Breast epithelium (tissue), 4 donors: ENCODE data around the gene CADPS2. TPM values are rescaled to one million over a fixed set of nuclear protein-coding genes. Genes with fewer than 3 reads are reported as not detected.

Experiments used
- DNase-seq, 2 donors: peaks; one replicate each; pipeline ENCODE4 v3.0.0-alpha.2; 2019; ENCODE audit warnings: low spot score in 2 of 2
- H3K27ac ChIP-seq, 2 donors: fragments of 200-600 bp; sonication (generic) in 1 of 2; one replicate each; pipeline ENCODE4 v1.5.1; 2016 to 2019; ENCODE audit warnings: mild to moderate bottlenecking in 1 of 2
- H3K27me3 ChIP-seq, 2 donors: fragments of 200-600 bp; sonication (generic) in 1 of 2; one replicate each; pipeline versions ENCODE4 v1.5.1 to v1.6.0; 2017 to 2019; ENCODE audit warnings: control low read depth in 1 of 2, mild to moderate bottlenecking in 1 of 2
- H3K36me3 ChIP-seq: fragments of 200-600 bp; one replicate; pipeline ENCODE4 v1.5.1; 2019
- H3K4me1 ChIP-seq, 2 donors: fragments of 200-600 bp; sonication (generic); one replicate each; pipeline ENCODE4 v1.5.1; 2016 to 2019; ENCODE audit warnings: control low read depth in 1 of 2
- H3K4me3 ChIP-seq, 3 donors: fragments of 200-600 bp; sonication (generic); 1 replicate in 2 of 3; 2 replicates in 1 of 3; pipeline ENCODE4 v1.5.1; 2016 to 2019; ENCODE audit warnings: mild to moderate bottlenecking in 3 of 3, moderate library complexity in 2 of 3
- H3K9me3 ChIP-seq, 2 donors: fragments of 200-600 bp; sonication (generic) in 1 of 2; one replicate each; pipeline ENCODE4 v1.5.1; 2016 to 2019; ENCODE audit warnings: control low read depth in 1 of 2
- POLR2A ChIP-seq: fragments of 450-650 bp; IDR thresholded peaks from one replicate; pipeline ENCODE4 v1.6.1; 2016; ENCODE audit warnings: antibody characterized with exemption, mild to moderate bottlenecking, moderate library complexity
- POLR2AphosphoS5 ChIP-seq, 3 donors: sonication (generic); formaldehyde crosslinking; IDR thresholded peaks; one replicate each; pipeline ENCODE4 v1.6.1; 2017; ENCODE audit warnings: antibody characterized with exemption in 3 of 3
- intact Hi-C: fragments of 100-400 bp; cut with DNase I; formaldehyde crosslinking; loops from one replicate; pipeline ENCODE4 v1.15.1; 2023; ENCODE audit warnings: low total_unique reads
- total RNA-seq, 3 donors: library from RNA; depleted of rRNA; stranded (reverse); fragments of >200 nt; gene quantifications; one replicate each; pipeline ENCODE4 v1.1.0, GENCODE V29; 2016
- TF ChIP-seq, protein P1 (sequence below), 3 donors: fragments of 450-650 bp; IDR thresholded peaks; one replicate each; pipeline ENCODE4 v1.5.1; 2016 to 2017; ENCODE audit warnings: antibody characterized with exemption in 3 of 3, mild to moderate bottlenecking in 3 of 3, moderate library complexity in 3 of 3

Gene CADPS2
- total RNA-seq, 3 donors from 2014 or later, result 12.3 to 67.5 (median 66.5) TPM

- no peaks in the 10 kb centered on the region for H3K36me3 ChIP-seq
- no peaks in the 10 kb centered on the region for H3K4me1 ChIP-seq
- no peak overlapping the region for H3K4me3 ChIP-seq
- H3K9me3 ChIP-seq, result no peaks in the 10 kb centered on the region
- DNase-seq, result no peak
- H3K27me3 ChIP-seq, result no peaks in the 10 kb centered on the region
- no peak overlapping the region for H3K27ac ChIP-seq
- intact Hi-C loops, result no loop called here
- TF ChIP-seq POLR2A, result no peak
- TF ChIP-seq POLR2AphosphoS5 (IDR thresholded peaks at IDR 0.05), result no peak
- TF ChIP-seq, protein P1, sequence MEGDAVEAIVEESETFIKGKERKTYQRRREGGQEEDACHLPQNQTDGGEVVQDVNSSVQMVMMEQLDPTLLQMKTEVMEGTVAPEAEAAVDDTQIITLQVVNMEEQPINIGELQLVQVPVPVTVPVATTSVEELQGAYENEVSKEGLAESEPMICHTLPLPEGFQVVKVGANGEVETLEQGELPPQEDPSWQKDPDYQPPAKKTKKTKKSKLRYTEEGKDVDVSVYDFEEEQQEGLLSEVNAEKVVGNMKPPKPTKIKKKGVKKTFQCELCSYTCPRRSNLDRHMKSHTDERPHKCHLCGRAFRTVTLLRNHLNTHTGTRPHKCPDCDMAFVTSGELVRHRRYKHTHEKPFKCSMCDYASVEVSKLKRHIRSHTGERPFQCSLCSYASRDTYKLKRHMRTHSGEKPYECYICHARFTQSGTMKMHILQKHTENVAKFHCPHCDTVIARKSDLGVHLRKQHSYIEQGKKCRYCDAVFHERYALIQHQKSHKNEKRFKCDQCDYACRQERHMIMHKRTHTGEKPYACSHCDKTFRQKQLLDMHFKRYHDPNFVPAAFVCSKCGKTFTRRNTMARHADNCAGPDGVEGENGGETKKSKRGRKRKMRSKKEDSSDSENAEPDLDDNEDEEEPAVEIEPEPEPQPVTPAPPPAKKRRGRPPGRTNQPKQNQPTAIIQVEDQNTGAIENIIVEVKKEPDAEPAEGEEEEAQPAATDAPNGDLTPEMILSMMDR (IDR thresholded peaks at IDR 0.05), result no peak
Observed at GRCh38 chr7:122482212-122482611, 404.0 kb downstream of the CADPS2 start.

DNA sequence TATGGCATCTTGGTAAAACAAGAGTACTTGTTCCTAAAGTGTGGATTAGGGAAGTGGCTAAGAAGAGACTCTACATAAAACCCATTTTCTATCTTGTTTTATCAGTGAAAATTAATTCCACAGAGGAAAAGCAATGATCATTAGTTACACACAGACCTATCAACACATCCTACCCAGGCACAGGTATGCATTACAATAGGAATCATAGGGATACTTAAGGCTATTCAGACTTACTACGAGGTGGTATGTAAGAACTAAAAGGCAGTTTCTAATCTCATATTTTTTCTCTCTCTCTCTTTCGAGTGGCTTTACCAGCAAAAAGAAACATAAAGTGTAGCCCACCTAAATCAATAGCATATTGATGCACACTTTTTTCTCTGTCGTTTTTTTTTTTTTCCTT, 415.4 kb downstream of the CADPS2 start:
- no peak overlapping the region for H3K27ac ChIP-seq
- no peak overlapping the region for H3K4me3 ChIP-seq
- no peaks in the 10 kb centered on the region for H3K27me3 ChIP-seq
- H3K9me3 ChIP-seq, result no peaks in the 10 kb centered on the region
- intact Hi-C loops, result no loop called here
- no peaks in the 10 kb centered on the region for H3K36me3 ChIP-seq
- TF ChIP-seq POLR2A (no peak), POLR2AphosphoS5 (IDR thresholded peaks at IDR 0.05) (no peak)
- TF ChIP-seq, protein P1 (IDR thresholded peaks at IDR 0.05), result no peak
- no peaks in the 10 kb centered on the region for H3K4me1 ChIP-seq
- DNase-seq, result no peak

DNA sequence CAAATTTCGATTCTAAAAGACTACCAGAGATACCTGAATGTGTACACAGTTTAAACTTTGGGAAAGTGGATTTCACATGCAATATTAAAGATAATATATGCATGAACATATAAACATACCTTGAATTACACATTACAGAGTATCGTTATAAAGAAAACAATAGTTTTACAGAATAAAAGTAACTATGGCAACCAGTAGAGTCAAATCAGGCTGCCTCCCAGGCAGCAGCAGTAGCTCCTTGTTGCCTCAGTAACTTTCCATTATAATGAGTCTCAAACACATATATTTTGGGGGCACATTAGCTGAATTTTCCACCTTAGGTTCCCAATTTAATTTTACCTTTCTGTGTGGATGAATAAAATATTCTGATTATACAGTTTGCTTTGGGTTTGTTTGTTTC, 417.3 kb downstream of the CADPS2 start:
- DNase-seq, result no peak
- Histone ChIP-seq H3K4me3 (no peak overlapping the region), H3K36me3 (no peaks in the 10 kb centered on the region), H3K9me3 (no peaks in the 10 kb centered on the region), H3K27ac (no peak overlapping the region), H3K4me1 (no peaks in the 10 kb centered on the region), H3K27me3 (no peaks in the 10 kb centered on the region)
- intact Hi-C loops, result no loop called here
- TF ChIP-seq POLR2A, result no peak
- TF ChIP-seq, protein P1 (IDR thresholded peaks at IDR 0.05), result no peak
- TF ChIP-seq POLR2AphosphoS5 (IDR thresholded peaks at IDR 0.05), result no peak

GRCh38 chr7:122467661-122468449, 418.4 kb downstream of the CADPS2 start:
- TF ChIP-seq, protein P1 (IDR thresholded peaks at IDR 0.05), result no peak
- no peak for TF ChIP-seq POLR2A
- H3K9me3 ChIP-seq, result no peaks in the 10 kb centered on the region
- H3K4me3 ChIP-seq, result no peak overlapping the region
- no peak overlapping the region for H3K27ac ChIP-seq
- no peaks in the 10 kb centered on the region for H3K27me3 ChIP-seq
- intact Hi-C loops, result no loop called here
- no peak for DNase-seq
- H3K36me3 ChIP-seq, result no peaks in the 10 kb centered on the region
- no peaks in the 10 kb centered on the region for H3K4me1 ChIP-seq

DNA sequence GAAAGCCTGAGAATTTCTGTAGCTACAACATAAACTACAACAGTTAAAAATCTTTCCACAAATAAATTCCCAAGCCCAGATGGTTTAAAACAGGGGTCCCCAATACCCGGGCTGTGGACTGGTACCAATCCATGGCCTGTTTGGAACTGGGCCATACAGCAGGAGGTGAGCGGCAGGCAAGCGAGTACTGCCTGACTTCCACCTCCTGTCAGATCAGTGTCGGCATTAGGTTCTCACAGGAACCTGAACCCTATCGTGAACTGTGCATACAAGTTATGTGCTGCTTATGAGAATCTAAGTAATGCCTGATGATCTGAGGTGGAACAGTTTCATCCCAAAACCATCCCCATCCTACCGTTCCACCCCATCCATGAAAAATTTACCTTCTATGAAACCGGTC, 421.0 kb downstream of the CADPS2 start:
- TF ChIP-seq POLR2AphosphoS5 (IDR thresholded peaks at IDR 0.05) (no peak), POLR2A (no peak)
- TF ChIP-seq, protein P1 (IDR thresholded peaks at IDR 0.05), result no peak
- no peak overlapping the region for H3K4me3 ChIP-seq
- H3K4me1 ChIP-seq, result no peaks in the 10 kb centered on the region
- no peak for DNase-seq
- intact Hi-C loops, result no loop called here
- no peak overlapping the region for H3K27ac ChIP-seq
- H3K36me3 ChIP-seq, result no peaks in the 10 kb centered on the region
- H3K27me3 ChIP-seq, result no peaks in the 10 kb centered on the region
- no peaks in the 10 kb centered on the region for H3K9me3 ChIP-seq
